Mucosa of descending colon (tissue), 3 donors: ENCODE data around the gene POC1A. TPM values are rescaled to one million over a fixed set of nuclear protein-coding genes. Genes with fewer than 3 reads are reported as not detected.

Experiments used
- ATAC-seq: fragments of 200-7000 bp; cut with Tn5 transposase; one replicate; pipeline ENCODE4 v1.9.1; 2020; ENCODE audit warnings: mild to moderate bottlenecking, moderate library complexity
- DNase-seq, 3 donors: peaks; one replicate each; pipeline ENCODE4 v3.0.0-alpha.2; 2020
- H3K36me3 ChIP-seq: fragments of 200-600 bp; one replicate; pipeline ENCODE4 v1.8.0; 2021; ENCODE audit warnings: low read depth, mild to moderate bottlenecking
- H3K4me1 ChIP-seq: fragments of 200-600 bp; one replicate; pipeline ENCODE4 v1.8.0; 2021; ENCODE audit warnings: low read depth, mild to moderate bottlenecking
- H3K4me3 ChIP-seq: fragments of 200-600 bp; one replicate; pipeline ENCODE4 v1.8.0; 2021; ENCODE audit warnings: mild to moderate bottlenecking
- H3K9me3 ChIP-seq: fragments of 200-600 bp; one replicate; pipeline ENCODE4 v1.8.0; 2021; ENCODE audit warnings: mild to moderate bottlenecking
- intact Hi-C, 2 donors: fragments of 100-400 bp; cut with DNase I in 1 of 2; cut with micrococcal nuclease in 1 of 2; formaldehyde crosslinking; loops; one replicate each; pipeline versions ENCODE4 v1.11.0 to v1.11.1; 2022; cut with DNase I, micrococcal nuclease
- total RNA-seq, 3 donors: library from RNA; stranded (reverse); fragmentation: NEBNext Ultra II Directional in 2 of 3; extraction: Animal tissue kit (Norgen Biotek cat#: 25700) in 2 of 3; gene quantifications; one replicate each; pipeline versions ENCODE4 v1.2.1 to v1.2.4, GENCODE V29; 2021 to 2023
- TF ChIP-seq, protein P1 (sequence below): fragments of 200-600 bp; IDR thresholded peaks from one replicate; pipeline ENCODE4 v1.8.0; 2022; ENCODE audit warnings: antibody characterized with exemption, mild to moderate bottlenecking
- donor health status: DM: no; HTN: no; CAD: no; lungs with moderate emphysema.
- donor health status: DM: no; HTN: no; CAD: no.
- donor health status: DM: no; HTN: yes; CAD: no.

The POC1A gene
- total RNA-seq, 3 donors from 2014 or later, result 2.9 to 12.1 (median 7.7) TPM

DNA sequence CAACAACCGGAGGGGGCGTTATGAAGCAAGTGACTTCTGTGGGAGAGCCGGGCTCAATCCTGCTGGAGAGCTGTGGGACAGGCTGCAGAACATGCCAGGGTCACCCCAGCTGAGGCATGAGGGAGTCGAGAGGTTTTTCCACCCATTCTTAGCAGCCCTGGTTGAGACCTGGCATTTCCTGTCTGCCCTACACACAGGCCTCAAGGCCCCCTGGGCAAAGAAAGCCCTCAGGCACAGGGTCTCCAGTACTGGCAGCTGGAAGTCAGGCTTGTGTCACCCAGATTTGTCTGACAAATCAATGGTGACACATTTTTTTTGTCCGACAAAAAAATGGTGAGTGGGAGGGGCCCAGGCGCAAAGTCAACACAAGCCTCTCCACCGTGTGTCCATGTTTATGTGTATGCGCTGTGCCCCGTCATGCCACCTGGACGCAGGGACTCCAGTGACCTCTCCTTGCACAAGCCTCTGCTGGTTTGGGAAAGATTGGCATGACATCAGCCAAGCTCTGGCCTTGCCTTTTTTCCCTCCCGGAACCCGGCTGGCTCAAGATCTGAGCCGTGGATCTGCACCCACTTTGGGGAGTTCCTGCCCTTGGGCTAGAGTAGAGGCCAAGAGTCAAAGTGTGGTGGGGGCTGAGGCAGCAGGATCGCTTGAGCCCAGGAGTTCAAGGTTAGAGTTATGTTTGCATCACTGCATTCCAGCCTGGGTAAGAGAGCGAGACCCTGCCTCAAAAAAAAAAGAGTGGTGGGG, 22.9 kb upstream of the POC1A start:
- Histone ChIP-seq H3K36me3 (no peaks in the 10 kb centered on the region), H3K9me3 (no peaks in the 10 kb centered on the region), H3K4me1 (no peaks in the 10 kb centered on the region), H3K4me3 (no peak overlapping the region)
- TF ChIP-seq, protein P1, sequence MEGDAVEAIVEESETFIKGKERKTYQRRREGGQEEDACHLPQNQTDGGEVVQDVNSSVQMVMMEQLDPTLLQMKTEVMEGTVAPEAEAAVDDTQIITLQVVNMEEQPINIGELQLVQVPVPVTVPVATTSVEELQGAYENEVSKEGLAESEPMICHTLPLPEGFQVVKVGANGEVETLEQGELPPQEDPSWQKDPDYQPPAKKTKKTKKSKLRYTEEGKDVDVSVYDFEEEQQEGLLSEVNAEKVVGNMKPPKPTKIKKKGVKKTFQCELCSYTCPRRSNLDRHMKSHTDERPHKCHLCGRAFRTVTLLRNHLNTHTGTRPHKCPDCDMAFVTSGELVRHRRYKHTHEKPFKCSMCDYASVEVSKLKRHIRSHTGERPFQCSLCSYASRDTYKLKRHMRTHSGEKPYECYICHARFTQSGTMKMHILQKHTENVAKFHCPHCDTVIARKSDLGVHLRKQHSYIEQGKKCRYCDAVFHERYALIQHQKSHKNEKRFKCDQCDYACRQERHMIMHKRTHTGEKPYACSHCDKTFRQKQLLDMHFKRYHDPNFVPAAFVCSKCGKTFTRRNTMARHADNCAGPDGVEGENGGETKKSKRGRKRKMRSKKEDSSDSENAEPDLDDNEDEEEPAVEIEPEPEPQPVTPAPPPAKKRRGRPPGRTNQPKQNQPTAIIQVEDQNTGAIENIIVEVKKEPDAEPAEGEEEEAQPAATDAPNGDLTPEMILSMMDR, result no peak
- no peak for DNase-seq
- intact Hi-C loops, result no loop called here
- ATAC-seq, result no peak

GRCh38 chr3:52176180-52176752, 22.0 kb upstream of the POC1A start:
- intact Hi-C loops, result no loop called here
- no peaks in the 10 kb centered on the region for H3K9me3 ChIP-seq
- no peaks in the 10 kb centered on the region for H3K36me3 ChIP-seq
- ATAC-seq, result no peak
- TF ChIP-seq, protein P1, result no peak
- no peak for DNase-seq
- H3K4me3 ChIP-seq, result no peak overlapping the region
- no peaks in the 10 kb centered on the region for H3K4me1 ChIP-seq

- H3K36me3 ChIP-seq, result no peaks in the 10 kb centered on the region
- ATAC-seq (no peak), DNase-seq (no peak)
- no peaks in the 10 kb centered on the region for H3K9me3 ChIP-seq
- TF ChIP-seq, protein P1, result no peak
- no peak overlapping the region for H3K4me3 ChIP-seq
- no peaks in the 10 kb centered on the region for H3K4me1 ChIP-seq
- intact Hi-C loops, result no loop called here
Observed at GRCh38 chr3:52175416-52176179, 21.4 kb upstream of the POC1A start.

GRCh38 chr3:52174896-52175295, 20.7 kb upstream of the POC1A start:
- Histone ChIP-seq H3K4me1 (no peaks in the 10 kb centered on the region), H3K9me3 (no peaks in the 10 kb centered on the region), H3K36me3 (no peaks in the 10 kb centered on the region), H3K4me3 (no peak overlapping the region)
- peak; percentile 18 for ATAC-seq
- no peak for DNase-seq
- intact Hi-C loops, result no loop called here
- TF ChIP-seq, protein P1, result no peak

DNA sequence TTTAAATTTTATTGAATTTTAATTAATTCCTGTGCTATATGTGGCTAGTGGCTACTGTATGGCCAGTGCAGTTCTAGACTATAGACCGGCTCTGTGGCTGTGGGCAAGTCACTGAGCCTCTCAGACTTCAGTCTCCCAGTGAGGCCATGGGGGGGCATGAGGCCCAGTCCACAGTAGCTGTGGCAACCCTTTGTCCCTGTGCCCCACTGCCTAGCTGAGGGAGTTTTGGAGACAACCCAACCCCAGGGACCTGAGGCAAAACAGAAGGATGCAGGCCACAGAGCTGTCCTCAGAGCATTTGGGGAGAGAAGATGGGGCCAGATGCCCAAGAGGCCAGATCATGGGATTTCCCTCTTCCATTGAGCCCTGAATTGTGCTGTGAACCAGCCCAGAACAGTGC, 18.9 kb upstream of the POC1A start:
- TF ChIP-seq, protein P1, result no peak
- no peak for ATAC-seq
- Histone ChIP-seq H3K9me3 (no peaks in the 10 kb centered on the region), H3K4me3 (no peak overlapping the region), H3K36me3 (no peaks in the 10 kb centered on the region), H3K4me1 (no peaks in the 10 kb centered on the region)
- intact Hi-C loops, result no loop called here
- no peak for DNase-seq
